GM21423 (cell line): ENCODE results near the gene HIPK4.
A peak's percentile ranks its signal among the peaks of the same experiment; 100 is the strongest.
"Not testable (repeated sequence)": the region's sequence is repeated elsewhere in the genome, so short reads cannot be mapped to it uniquely, and the experiment has no call there.

ENCODE experiments used
- ATAC-seq: cut with Tn5 transposase; IDR thresholded peaks from one replicate; pipeline ENCODE4 v1.9.1; 2021; ENCODE audit warnings: mild to moderate bottlenecking, moderate library complexity; ENCODE audit not compliant: unreplicated experiment

The HIPK4 gene

DNA sequence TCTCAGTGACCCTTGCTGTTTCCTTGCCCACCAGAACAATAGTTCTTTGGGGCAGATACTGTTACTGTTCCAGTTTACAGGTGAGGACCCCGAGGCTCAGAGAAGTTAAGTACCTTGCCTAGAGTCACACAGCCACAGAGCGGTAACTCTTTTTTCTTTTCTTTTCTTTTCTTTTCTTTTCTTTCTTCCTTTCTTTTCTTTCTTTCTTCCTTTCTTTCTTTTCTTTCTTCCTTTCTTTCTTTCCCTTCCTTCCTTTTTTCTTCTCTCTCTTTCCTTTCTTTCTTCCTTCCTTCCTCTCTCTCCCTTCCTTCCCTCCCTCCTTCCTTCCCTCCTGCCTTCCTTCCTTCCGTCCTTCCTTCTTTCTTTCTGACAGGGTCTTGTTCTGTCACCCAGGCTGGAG is 28.1 kb upstream of the HIPK4 start:
- no peak for ATAC-seq

DNA sequence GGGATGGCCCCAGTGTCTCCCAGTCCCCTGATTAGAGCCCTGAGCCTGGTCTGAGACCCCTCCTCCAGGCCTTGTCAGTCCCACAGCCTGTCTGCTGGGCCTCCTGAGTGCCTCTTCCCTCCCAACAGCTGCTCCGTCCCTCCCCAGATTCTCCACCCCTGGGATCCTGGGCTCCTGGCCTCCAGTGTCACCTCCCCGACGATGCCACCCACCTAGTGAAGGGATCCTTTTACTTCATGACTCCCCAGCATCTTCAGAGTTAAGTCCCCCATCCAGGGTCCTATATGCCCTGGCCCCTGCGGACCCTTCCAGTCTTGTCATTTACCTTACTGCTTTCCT is 27.6 kb upstream of the HIPK4 start:
- ATAC-seq: no peak

DNA sequence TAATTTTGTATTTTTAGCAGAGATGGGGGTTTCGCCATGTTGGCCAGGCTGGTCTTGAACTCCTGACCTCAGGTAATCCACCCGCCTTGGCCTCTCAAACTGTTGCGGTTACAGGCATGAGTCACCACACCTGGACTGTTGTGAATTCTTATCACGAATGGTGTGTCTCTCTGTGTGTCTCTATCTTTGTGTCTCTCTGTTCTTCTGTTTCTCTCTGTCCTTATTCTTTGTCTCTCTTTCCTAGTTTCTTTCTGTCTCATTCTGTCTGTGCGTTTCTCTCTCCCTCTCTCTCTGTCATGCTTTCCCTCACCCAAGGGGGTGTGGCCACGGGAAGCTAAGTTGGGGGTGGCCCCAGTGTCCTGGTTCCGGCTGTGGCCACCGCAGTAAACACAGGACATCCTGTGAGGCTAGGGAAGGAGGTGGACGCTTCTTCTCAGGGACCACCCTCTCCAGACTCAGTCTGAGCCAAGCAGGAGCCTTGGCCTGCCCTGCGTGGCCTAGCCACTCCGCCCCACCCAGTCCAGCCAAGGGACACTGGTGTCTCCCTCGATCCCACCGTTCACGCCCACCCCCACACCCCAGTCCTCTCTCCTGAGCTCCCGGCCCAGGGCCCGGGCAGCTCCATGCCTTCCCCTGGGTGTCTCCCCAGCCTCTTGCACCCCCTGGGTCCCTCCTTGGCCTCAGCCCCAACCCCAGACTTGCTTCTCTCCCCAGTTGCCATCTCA is 27.1 kb upstream of the HIPK4 start:
- no peak for ATAC-seq

DNA sequence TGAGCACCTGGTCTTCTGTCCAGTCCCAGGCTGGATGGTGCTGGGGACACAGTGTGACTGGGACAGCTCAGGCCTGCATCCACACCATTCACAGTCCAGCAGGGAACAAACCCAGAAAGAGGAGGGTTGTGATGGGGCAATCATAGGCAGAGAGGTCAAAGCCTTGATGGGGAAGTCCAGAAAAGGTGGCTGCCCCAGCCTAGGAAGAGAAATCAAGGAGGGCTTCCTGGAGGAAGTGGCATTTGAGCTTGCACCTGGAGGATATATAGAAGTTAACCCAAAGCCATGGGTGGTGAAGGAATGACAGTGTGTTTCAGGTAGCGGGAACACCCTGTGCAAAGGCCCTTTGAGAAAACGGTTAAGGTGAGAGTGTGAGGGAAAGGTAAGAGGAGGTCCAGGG is 25.8 kb upstream of the HIPK4 start:
- ATAC-seq: no peak

DNA sequence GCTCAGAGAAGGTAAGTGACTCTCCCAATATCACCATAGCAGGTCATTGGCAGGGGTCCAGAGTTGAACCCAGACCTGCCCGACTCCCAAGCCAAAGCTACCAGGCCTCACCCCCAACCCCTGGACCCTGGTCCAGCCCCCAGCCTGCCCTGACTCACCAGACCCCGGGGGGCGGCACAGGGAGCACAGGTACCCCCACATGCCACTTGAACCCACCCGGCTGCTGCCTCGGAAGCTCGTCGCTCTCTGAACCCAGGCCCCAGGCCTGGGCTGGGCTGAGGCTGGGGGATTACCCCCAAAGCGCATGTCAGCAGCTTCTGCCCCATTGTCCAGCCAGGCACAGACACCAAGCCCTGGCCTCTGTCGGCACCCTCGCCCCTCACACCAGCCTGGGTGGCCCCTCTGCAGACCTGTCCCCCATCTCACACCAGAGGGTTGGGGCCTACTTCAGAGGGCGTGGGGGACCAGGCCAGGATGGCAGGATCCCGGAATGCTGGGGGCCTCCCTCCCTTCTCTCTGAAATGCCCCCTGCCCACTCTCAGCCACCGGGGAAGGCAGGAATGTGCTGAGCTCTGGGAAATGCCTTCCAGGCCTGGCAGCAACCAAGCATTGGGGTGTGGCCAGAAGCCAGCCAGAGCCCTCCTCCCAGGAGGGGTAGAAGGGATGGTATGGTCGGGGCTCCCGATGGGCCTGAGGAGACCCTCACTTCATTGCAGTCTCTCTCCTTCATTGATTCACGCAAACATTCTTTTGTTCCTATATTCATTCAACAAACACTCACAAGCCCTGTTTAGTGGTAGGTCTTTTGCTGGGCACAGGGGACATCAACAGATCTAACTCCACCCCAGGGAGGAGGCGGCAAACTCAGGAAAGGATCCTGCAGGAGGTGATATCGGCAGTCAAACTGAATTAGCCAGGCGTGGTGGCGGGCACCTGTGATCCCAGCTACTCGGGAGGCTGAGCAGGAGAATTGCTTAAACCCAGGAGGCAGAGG is 24.9 kb upstream of the HIPK4 start:
- ATAC-seq: no peak

DNA sequence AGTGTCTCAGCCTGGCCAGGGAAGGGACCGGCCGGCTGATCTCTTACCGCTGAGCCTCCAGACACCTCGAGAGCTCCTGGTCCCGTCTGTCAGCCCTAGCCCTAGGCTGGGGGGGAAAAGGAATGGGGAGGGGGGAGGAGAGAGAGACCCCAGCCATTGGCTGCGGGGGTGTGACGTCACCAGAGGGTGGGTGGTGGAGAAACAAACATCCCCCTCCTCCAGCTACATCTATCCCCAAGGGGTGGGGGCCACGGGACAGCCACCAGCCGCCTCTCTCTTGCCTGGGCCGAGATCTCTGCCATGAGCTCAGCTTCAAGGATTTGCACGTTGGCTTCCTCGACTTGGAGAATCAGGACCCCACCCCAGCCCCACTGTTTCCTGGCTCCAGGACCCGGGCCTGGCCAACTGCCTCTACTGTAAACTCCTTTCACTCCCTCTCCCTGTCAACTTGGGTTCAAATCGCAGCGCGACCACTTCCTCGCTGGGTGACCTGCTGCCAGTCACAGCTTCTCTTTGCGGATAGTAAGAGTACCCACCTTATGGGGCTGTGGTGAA is 23.4 kb upstream of the HIPK4 start, which contains the start of gene PRX:
Gene PRX, minus strand, starts transcription at position 88 of the 555 bp plus-strand sequence. CDS start 5,446 bp downstream, outside the sequence.
- no peak for ATAC-seq

DNA sequence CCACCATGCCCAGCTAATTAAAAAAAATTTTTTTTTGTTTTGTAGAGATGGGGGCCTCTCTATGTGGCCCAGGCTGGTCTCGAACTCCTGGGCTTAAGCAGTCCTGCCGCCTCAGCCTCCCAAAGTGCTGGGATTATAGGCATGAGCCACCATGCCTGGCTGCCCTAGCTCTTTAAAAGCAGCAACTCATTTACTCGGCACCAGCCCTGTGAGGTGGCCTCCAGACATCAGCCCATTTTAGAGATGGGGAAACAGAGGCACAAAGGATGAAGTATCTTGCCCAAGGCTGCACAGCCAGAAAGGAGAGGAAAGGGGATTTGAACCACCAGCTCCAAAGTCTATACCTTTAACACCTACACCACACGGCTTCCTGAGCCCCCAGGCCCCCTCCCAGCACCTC is 22.9 kb upstream of the HIPK4 start:
- no peak for ATAC-seq

DNA sequence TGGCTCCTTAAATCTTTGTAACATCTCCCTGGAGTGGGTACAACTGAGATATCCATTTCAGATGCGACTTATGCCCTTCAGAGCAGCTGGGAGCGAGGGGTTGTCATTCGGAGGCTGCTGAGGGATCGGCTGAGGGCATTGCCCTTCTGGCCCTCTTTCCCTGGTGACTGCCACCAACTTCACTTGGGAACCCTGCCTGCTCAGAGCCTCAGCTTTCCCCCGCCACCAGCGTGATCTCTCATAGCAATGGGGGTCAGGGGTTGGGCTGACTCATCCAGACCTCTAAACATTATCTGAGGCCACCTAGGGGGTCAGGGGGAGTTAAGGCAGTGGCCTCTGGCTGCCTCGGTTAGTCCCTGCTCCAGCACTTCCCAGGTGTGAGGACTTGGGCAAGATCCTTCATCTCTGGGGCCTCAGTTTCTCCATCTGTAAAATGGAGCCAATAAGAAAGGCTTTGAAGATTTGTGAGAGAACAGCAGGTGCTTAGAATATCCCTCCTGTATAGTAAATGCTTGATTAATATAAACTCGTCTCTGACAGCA is 22.0 kb upstream of the HIPK4 start:
- ATAC-seq: no peak

DNA sequence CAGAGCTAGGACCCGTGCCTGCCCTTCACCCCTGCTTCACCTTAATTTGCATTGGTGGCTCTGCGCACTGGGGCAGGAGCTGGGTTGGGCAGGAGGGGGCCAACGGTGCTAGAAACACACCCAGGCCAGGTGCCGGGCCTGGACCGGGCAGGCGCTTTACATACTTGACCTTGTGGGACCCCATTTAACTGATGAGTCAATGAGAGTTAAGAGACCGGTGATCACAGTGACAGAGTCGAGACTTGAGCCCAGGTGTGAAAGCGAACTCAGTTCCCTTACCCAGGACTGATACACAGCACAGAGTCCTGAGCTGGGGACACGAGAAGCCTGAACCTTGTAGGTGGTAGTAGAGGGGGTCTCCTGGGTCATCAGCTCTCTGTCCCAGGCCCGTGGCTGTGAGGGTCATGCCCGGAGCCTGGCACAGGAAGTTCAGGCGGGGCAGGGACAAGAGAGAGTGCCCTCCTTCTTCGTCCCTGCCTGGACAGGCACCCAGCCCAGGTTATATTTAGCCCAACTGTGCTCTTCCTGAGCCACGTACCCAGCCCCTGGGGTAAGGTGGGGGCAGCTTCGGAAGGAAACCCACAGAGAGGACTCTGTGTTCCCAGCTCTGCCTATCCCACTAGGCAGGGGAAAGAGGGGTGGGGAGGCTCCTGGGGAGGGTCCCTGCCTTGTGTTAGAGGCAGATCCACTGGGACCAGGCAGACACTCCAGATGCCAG is 21.3 kb upstream of the HIPK4 start:
- ATAC-seq: no peak

DNA sequence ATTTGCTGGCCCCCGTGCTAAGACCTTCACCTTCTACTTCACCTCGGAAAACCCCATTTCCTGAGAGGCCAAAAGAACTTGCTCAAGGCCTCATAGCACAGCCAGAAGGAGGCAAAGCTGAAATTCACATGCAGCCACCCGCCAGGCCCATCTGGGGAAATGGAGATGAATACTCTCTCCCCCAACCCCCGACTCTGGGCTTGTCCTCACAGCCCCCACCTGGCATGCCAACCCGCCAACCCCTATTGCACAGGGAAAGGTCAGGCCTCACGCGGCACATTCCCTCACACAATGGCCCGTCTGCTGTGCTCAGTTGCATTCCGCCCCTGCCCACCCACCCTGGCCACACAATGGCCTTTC is 20.0 kb upstream of the HIPK4 start:
- no peak for ATAC-seq

DNA sequence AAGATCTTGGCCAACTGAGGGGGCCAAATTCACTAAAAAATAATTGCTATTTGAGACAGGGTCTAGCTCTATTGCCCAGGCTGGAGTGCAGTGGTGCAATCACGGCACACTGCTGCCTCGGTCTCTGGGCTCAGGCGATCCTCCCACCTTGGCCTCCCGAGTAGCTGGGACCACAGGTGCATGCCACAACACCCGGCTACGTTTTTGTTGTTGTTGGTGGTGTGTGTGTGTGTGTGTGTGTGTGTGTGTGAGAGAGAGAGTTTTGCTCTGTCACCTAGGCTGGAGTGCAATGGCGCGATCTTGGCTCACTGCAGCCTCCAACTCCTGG is 18.6 kb upstream of the HIPK4 start:
- not testable (repeated sequence) for ATAC-seq

DNA sequence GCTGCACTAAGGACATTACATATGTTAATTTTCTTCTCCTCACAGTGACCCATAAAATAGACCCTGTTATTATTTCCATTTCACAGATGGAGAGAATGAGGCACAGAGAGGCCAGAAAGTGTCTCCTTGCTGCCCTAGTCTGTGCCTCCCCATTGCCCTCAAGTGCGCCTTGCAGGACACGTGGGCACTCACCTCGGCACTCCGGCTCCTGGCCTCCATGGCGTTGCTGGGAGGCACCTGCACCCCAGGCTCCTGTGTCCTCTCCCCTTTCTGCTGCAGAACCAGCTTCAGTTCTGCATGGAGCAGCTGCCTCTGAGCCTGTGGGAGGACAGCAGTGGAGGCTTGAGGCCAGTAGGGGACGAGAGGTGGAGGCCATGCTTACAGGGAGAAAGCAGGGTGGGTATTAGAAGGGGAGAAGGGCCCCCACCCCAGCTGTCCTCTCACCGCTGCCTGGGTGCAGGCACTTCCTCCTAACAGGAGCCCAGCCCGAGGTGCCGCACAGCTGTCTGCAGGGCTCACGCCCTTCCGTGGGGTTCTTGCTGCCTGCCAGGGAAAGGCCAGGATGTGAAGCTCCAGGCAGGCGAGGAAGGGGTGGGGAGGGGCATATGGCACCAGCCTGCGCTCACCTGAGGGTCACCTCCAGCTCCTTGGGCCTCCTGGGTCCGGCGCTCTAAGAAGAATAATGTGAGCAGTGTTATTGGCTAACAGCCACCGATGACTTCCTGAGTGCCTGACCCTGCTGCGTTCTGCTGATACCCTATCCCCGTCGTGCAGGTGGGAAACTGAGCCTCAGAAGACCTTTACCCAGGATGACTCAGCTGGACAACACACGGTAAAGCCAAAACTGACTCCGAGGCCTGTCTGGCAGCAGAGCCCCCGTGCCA is 18.0 kb upstream of the HIPK4 start:
- no peak for ATAC-seq

DNA sequence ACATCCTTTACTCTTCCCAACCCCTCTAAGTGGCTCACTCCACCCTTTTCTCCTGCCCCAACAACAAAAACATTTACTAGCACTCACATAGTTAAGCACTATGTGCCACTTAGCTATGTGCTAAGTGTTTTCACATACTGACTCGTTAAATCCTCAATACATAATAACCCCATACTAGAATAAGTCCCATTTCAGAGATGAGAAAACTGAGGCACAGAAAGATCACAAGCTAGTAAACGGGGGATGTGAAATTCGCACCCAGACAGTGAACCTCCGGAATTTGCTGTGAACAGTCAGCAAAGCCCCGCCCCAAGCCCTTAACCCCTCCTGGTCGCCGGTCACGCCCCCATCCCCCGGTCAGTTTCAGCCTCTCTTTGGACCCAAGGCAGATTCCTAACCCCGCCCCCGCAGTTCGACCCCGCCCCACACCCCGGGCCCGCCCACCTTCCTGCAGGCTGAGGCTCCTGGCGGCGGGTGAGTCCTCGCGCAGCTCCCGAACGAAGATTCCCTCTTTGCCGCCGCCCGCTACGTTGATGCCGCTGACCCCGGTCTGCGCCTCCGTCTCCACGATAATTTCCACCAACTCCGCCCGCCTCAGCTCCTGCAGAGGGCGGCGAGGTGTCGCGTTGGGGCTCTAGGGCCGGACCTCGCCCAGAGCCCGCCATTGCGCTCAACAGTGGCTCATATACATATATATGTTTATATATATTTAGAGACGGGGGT is 13.4 kb upstream of the HIPK4 start:
- peak; percentile 52 for ATAC-seq

DNA sequence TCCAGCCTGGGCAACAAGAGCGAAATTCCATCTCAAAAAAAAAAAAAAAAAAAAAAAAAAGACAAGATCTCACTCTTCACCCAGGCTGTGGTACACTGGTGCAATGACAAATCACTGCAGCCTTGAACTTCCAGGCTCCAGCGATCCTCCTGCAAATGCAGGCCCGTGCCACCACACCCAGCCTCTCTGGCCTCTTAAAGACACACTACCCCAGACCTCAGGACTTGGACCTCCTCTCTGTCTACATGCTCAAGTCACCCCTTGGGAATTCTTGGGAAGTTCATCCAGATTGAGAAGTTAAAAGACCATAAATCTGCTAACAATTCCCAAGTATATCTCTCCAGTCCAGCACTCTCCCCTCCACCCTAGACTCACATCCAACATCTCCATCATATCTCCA is 10.6 kb upstream of the HIPK4 start:
- no peak for ATAC-seq

DNA sequence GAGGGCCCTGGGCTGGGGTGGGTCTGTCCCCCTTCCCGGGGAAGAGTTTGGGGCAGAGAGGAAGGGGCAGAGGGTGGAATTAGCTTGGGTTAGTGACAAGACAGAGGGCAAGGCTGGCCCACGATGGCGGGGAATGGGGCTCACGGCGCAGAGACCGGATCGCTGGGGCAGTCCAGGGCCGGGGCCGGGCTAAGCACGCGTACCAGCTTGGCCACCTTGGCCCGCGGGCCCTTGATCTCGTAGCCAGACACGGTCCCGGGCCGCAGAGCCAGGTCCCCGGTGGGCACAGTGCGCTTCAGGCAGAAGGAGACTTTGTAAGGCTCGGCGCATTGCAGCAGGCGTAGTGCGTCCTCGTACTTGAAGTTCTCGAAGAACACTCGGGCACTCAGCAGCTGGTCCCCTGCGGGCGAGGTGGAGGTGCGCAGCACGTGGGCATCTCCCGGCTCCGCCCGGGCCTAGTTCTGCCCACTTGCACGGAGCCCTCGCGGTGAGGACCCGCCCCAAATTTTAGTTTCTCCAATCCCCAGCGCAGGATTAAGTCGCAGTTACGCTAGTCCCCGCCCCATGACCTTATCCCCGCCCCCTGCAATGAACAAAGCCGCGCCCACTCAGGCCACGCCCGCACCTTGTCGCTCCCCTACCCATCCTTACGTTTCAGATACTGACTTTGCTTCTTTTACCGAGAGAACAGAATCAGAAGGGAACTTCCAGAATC is 8.6 kb upstream of the HIPK4 start:
- ATAC-seq: no peak

DNA sequence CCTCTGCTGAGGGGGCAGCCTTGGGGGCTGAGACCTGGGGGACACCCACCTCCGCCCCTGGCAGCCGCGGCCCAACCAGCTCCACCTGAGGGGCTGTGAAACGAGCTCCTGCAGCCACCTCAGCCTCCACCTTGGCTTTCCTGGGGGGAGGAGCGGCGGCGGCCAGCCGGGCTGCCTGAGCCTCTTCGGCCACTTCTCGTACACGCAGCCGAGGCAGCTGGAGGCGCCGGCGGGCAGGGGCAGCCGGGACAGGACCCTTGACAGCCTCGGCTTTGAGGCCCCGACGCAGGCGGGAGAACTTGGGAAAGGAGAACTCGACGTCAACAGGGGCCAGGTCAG is 7.6 kb upstream of the HIPK4 start:
- no peak for ATAC-seq

DNA sequence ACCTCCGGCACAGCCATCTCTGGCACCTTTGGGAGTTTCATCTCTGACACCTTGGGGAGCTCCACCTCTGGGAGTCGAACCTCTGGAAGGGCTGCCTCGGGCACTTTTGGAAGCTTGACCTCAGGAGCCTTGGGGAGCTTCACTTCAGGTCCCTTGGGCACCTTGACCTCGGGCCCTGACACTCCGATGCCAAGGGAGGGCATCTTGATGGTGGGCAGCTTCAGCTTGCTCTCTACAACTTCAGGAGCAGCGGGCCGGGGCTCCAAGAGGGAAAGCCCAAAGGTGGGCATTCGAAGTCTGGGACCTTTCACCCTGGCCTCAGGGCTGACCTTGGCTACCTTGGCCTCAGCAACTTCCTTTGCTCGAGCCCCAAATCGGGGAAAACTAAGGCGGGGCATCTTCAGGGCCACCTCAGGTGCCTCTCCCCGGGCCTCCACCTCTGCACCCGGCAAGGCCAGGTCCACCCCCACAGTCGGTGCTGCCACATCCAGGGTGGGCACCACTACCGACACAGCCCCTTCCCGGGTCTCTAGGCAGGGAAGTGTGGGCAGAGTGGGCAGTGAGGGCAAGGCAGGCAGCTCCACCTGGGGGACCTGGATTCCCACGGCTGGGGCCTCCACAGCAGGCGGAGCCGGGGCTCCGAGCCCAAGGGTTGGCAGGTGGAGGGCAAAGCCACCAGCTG is 7.0 kb upstream of the HIPK4 start:
- no peak for ATAC-seq

DNA sequence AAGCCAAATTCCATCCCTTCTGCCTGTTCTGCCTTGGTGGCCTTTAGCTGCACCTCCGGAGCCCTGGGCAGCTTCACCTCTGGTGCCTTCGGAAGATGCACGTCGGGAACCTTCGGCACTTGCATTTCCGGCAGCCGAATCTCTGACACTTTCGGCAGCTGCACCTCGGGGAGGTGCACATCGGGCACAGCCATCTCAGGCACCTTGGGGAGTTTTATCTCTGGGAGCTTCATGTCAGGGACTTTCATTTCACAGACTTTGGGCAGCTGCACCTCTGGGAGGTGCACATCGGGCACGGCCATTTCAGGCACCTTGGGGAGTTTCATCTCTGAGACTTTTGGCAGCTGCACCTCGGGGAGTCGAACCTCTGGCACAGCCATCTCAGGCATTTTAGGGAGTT is 6.0 kb upstream of the HIPK4 start:
- ATAC-seq: no peak
